CD4-positive, CD25-positive, alpha-beta regulatory T cell (primary cell): Measurements from ENCODE around the gene NT5DC2. TPM values are rescaled to one million over a fixed set of nuclear protein-coding genes. Genes with fewer than 3 reads are reported as not detected.

Experiments used
- ATAC-seq, 2 donors: fragments of 150-1000 bp; cut with Tn5 transposase; one replicate each; pipeline ENCODE4 v1.10.0; 2021; ENCODE audit warnings: low read depth in 2 of 2, moderate number of reproducible peaks in 2 of 2, moderate library complexity in 1 of 2
- DNase-seq, 3 donors: peaks; one replicate each; pipeline versions ENCODE4 v3.0.0 to v3.0.0-alpha.2; 2012 to 2022; ENCODE audit warnings: mixed read lengths in 1 of 3
- H3K27ac ChIP-seq: one replicate; pipeline ENCODE4 v1.7.0; 2013; ENCODE audit warnings: mild to moderate bottlenecking, low read length; ENCODE audit not compliant: insufficient read depth, poor library complexity, severe bottlenecking
- H3K27me3 ChIP-seq: one replicate; pipeline ENCODE4 v1.7.0; 2013; ENCODE audit warnings: low read length; ENCODE audit not compliant: control insufficient read depth, insufficient read depth
- H3K36me3 ChIP-seq: one replicate; pipeline ENCODE4 v1.7.0; 2013; ENCODE audit warnings: mild to moderate bottlenecking, low read length, moderate library complexity; ENCODE audit not compliant: control insufficient read depth, insufficient read depth
- H3K4me1 ChIP-seq: 2 replicates; pipeline ENCODE4 v1.7.0; 2013; ENCODE audit warnings: mild to moderate bottlenecking, low read length; ENCODE audit not compliant: insufficient read depth, control insufficient read depth, poor library complexity, severe bottlenecking
- H3K4me3 ChIP-seq: one replicate; pipeline ENCODE4 v1.7.0; 2013; ENCODE audit warnings: low read depth, mild to moderate bottlenecking, low read length, moderate library complexity
- H3K9me3 ChIP-seq, 2 experiments: 1 replicate in 1 of 2; 2 replicates in 1 of 2; pipeline ENCODE4 v1.7.0; 2013; ENCODE audit warnings: low read length in 2 of 2, mild to moderate bottlenecking in 1 of 2, moderate library complexity in 1 of 2; ENCODE audit not compliant: control insufficient read depth in 2 of 2
- H3K27ac Mint-ChIP-seq, 3 donors: one replicate each; pipeline ENCODE4 v1.8.0; 2020 to 2022; ENCODE audit warnings: mild to moderate bottlenecking in 3 of 3, mixed read lengths in 3 of 3, moderate library complexity in 2 of 3
- H3K27me3 Mint-ChIP-seq: one replicate; pipeline ENCODE4 v1.8.0; 2022; ENCODE audit warnings: mild to moderate bottlenecking, mixed read lengths
- H3K36me3 Mint-ChIP-seq: one replicate; pipeline ENCODE4 v1.8.0; 2020; ENCODE audit warnings: mixed read lengths
- H3K4me1 Mint-ChIP-seq, 4 donors: one replicate each; pipeline ENCODE4 v1.8.0; 2020 to 2022; ENCODE audit warnings: mixed read lengths in 4 of 4, mild to moderate bottlenecking in 1 of 4
- H3K4me3 Mint-ChIP-seq, 4 donors: one replicate each; pipeline ENCODE4 v1.8.0; 2020 to 2022; ENCODE audit warnings: mild to moderate bottlenecking in 4 of 4, mixed read lengths in 4 of 4, moderate library complexity in 3 of 4
- H3K9me3 Mint-ChIP-seq, 7 donors: one replicate each; pipeline ENCODE4 v1.8.0; 2020 to 2022; ENCODE audit warnings: mixed read lengths in 7 of 7, mild to moderate bottlenecking in 3 of 7, moderate library complexity in 2 of 7
- polyA plus RNA-seq, 4 donors: library from polyadenylated mRNA; unstranded; fragments of 300-500 nt; fragmentation: Illumina TruSeq; gene quantifications; one replicate each; pipeline ENCODE4 v1.2.3, GENCODE V29; 2021
- total RNA-seq: library from RNA; stranded (reverse); gene quantifications from one replicate; pipeline ENCODE4 v1.2.3, GENCODE V29; 2022

Gene NT5DC2
- total and polyA plus RNA-seq, 5 donors from 2014 or later = 0.81 to 3.7 TPM; not detected in 3

DNA sequence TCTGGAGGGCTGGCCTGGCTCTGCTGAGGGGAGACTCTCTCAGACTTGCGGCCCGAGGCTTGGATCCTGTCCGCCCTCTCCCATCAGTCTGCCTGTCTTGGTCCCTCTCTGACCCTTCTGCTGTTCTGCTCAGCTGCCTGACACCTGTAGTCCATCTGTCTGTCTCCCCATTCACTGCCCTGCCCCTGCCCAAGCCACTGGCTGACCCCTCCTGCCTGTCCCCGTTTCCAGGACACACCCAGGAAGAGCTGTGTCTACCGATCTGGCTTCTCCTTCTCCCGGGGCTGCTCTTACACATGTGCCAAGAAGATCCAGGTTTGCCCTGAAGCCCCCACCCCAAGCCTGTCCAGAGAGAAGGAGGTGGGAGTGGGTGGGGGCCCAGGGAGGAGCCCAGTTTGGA lies 18.5 kb downstream of the NT5DC2 start:
- peak overlapping the region in 1 of 3 donors; percentile 67 for H3K27ac Mint-ChIP-seq
- H3K27me3 Mint-ChIP-seq = no peaks in the 10 kb centered on the region
- H3K36me3 Mint-ChIP-seq = no peaks in the 10 kb centered on the region
- H3K27me3 ChIP-seq = no peaks in the 10 kb centered on the region
- H3K4me1 Mint-ChIP-seq = no peaks in the 10 kb centered on the region
- H3K9me3 Mint-ChIP-seq = no peaks in the 10 kb centered on the region
- H3K27ac ChIP-seq = no peak overlapping the region
- no peaks in the 10 kb centered on the region for H3K9me3 ChIP-seq
- no peaks in the 10 kb centered on the region for H3K4me1 ChIP-seq
- ATAC-seq = no peak
- H3K4me3 ChIP-seq = no peak overlapping the region
- no peaks in the 10 kb centered on the region for H3K36me3 ChIP-seq
- no peak for DNase-seq
- H3K4me3 Mint-ChIP-seq = no peak overlapping the region

- H3K9me3 Mint-ChIP-seq = no peaks in the 10 kb centered on the region
- H3K27me3 ChIP-seq = no peaks in the 10 kb centered on the region
Observed at GRCh38 chr3:52514576-52514975, 19.1 kb downstream of the NT5DC2 start.

DNA sequence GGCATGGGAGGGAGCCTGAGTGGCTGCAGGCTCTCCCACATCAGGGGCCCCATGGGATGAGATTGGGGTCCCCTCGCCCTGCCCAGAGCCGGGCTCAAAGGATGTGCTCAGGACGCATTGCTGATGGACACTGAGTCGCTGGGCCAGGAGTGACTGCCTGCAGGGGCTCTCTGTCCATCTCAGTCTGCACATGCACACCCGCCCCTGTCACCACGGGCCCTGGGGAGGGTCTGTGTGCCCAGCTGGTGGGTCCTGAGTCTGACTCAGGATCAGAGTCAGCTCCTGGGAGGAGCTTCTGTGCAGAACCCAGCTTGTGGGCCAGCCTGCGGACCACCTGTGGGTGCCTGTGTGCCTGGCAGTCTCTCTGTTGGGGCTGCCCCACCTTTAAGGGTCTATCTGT lies 20.4 kb downstream of the NT5DC2 start:
- no peak overlapping the region for H3K4me3 ChIP-seq
- Mint-ChIP-seq H3K27ac (no peak overlapping the region), H3K4me3 (no peak overlapping the region), H3K36me3 (no peaks in the 10 kb centered on the region), H3K4me1 (no peaks in the 10 kb centered on the region), H3K27me3 (no peaks in the 10 kb centered on the region), H3K9me3 (no peaks in the 10 kb centered on the region)
- no peaks in the 10 kb centered on the region for H3K27me3 ChIP-seq
- DNase-seq (no peak), ATAC-seq (no peak)
- H3K4me1 ChIP-seq = no peaks in the 10 kb centered on the region
- H3K36me3 ChIP-seq = no peaks in the 10 kb centered on the region
- no peaks in the 10 kb centered on the region for H3K9me3 ChIP-seq
- no peak overlapping the region for H3K27ac ChIP-seq

More at GRCh38 chr3:52514576-52514975, 19.1 kb downstream of the NT5DC2 start:
- no peak overlapping the region for H3K27ac Mint-ChIP-seq
- no peaks in the 10 kb centered on the region for H3K36me3 Mint-ChIP-seq
- no peaks in the 10 kb centered on the region for H3K4me1 Mint-ChIP-seq
- H3K4me3 ChIP-seq = no peak overlapping the region
- H3K9me3 ChIP-seq = no peaks in the 10 kb centered on the region
- no peak overlapping the region for H3K27ac ChIP-seq
- DNase-seq = no peak
- no peaks in the 10 kb centered on the region for H3K4me1 ChIP-seq
- ATAC-seq = no peak
- H3K36me3 ChIP-seq = no peaks in the 10 kb centered on the region
- no peak overlapping the region for H3K4me3 Mint-ChIP-seq
- H3K27me3 Mint-ChIP-seq = no peaks in the 10 kb centered on the region

DNA sequence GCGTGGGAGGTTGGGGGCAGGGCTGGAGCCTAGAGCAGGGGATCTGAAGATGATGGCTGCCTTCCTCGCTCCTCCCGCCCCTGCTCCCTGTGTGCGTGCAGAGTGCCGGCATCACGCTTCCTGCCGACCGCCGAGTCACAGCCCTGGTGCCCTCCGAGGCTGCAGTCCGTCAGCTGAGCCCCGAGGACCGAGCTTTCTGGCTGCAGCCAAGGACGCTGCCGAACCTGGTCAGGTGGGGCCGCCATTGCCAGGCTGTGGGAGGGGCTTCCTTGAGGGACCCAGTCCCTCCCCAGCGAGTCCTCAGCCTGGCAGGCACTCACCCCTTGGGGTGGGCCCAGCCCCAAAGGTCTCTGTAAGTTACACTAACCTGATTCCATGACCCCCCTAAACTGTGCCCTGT lies 20.9 kb downstream of the NT5DC2 start:
- H3K36me3 ChIP-seq = no peaks in the 10 kb centered on the region
- no peak overlapping the region for H3K4me3 ChIP-seq

GRCh38 chr3:52512105-52512504 lies 21.6 kb downstream of the NT5DC2 start:
- Mint-ChIP-seq H3K36me3 (no peaks in the 10 kb centered on the region), H3K4me1 (no peaks in the 10 kb centered on the region)
- no peak for ATAC-seq

More for the DNA sequence above, 20.9 kb downstream of the NT5DC2 start:
- H3K4me1 ChIP-seq = no peaks in the 10 kb centered on the region
- no peaks in the 10 kb centered on the region for H3K4me1 Mint-ChIP-seq
- no peaks in the 10 kb centered on the region for H3K9me3 ChIP-seq
- H3K27ac ChIP-seq = no peak overlapping the region
- no peaks in the 10 kb centered on the region for H3K27me3 Mint-ChIP-seq
- H3K27me3 ChIP-seq = no peaks in the 10 kb centered on the region
- H3K4me3 Mint-ChIP-seq = no peak overlapping the region
- no peaks in the 10 kb centered on the region for H3K9me3 Mint-ChIP-seq
- ATAC-seq = no peak
- DNase-seq = no peak
- H3K36me3 Mint-ChIP-seq = no peaks in the 10 kb centered on the region
- no peak overlapping the region for H3K27ac Mint-ChIP-seq

GRCh38 chr3:52511509-52511908 lies 22.1 kb downstream of the NT5DC2 start:
- Histone ChIP-seq H3K27me3 (no peaks in the 10 kb centered on the region), H3K4me1 (no peaks in the 10 kb centered on the region), H3K36me3 (no peaks in the 10 kb centered on the region), H3K4me3 (no peak overlapping the region), H3K9me3 (no peaks in the 10 kb centered on the region), H3K27ac (no peak overlapping the region)
- no peak overlapping the region for H3K4me3 Mint-ChIP-seq
- DNase-seq = no peak
- H3K4me1 Mint-ChIP-seq = no peaks in the 10 kb centered on the region
- no peak for ATAC-seq
- H3K27me3 Mint-ChIP-seq = no peaks in the 10 kb centered on the region
- H3K9me3 Mint-ChIP-seq = no peaks in the 10 kb centered on the region
- H3K27ac Mint-ChIP-seq = no peak overlapping the region
- H3K36me3 Mint-ChIP-seq = no peaks in the 10 kb centered on the region

More at GRCh38 chr3:52512105-52512504, 21.6 kb downstream of the NT5DC2 start:
- Histone ChIP-seq H3K27me3 (no peaks in the 10 kb centered on the region), H3K9me3 (no peaks in the 10 kb centered on the region), H3K4me3 (no peak overlapping the region), H3K27ac (no peak overlapping the region), H3K4me1 (no peaks in the 10 kb centered on the region), H3K36me3 (no peaks in the 10 kb centered on the region)
- H3K4me3 Mint-ChIP-seq = no peak overlapping the region
- no peaks in the 10 kb centered on the region for H3K9me3 Mint-ChIP-seq
- no peak for DNase-seq
- no peak overlapping the region for H3K27ac Mint-ChIP-seq
- no peaks in the 10 kb centered on the region for H3K27me3 Mint-ChIP-seq

DNA sequence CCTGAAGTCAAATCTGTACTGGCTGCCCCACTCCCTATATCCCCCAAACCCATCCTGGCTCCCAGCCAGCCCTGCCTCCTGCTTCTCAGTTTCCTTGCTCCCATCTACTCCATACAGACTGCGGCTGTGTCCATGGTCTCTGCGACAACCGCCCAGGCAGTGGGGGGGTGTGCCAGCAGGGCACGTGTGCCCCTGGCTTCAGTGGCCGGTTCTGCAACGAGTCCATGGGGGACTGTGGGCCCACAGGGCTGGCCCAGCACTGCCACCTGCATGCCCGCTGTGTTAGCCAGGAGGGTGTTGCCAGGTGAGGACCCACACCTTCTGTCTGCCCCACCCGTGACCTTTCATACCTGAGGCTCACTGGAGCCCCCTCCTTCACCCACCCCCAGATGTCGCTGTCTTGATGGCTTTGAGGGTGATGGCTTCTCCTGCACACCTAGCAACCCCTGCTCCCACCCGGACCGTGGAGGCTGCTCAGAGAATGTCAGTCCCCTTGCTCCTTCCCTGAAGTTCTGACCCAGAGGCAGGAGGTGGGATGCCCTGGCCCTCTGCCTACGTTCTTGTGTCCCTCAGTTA lies 23.8 kb downstream of the NT5DC2 start:
- DNase-seq (no peak), ATAC-seq (no peak)
- no peaks in the 10 kb centered on the region for H3K36me3 ChIP-seq
- Mint-ChIP-seq H3K27me3 (no peaks in the 10 kb centered on the region), H3K9me3 (no peaks in the 10 kb centered on the region), H3K36me3 (no peaks in the 10 kb centered on the region), H3K4me1 (no peaks in the 10 kb centered on the region), H3K27ac (no peak overlapping the region), H3K4me3 (no peak overlapping the region)
- no peaks in the 10 kb centered on the region for H3K4me1 ChIP-seq
- no peaks in the 10 kb centered on the region for H3K27me3 ChIP-seq
- H3K27ac ChIP-seq = no peak overlapping the region
- H3K4me3 ChIP-seq = no peak overlapping the region
- no peaks in the 10 kb centered on the region for H3K9me3 ChIP-seq

DNA sequence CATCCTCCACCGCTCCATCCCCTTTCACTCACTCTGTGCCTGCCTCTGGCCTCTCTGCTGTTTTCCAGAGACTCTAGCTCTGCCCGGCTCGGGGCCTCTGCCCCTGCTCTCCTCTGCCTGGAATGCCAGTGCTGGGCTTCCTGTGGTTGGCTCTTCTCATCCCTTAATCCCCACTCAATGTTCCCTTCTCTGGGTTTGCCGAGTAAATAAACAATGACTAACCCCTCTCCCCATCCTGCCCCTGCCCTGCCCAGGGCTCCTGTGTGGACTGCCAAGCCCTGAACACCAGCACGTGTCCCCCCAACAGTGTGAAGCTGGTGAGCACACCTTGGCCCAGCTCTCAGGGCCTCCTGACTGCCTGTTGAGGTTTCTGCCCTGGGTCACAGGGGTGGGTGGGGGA lies 26.3 kb downstream of the NT5DC2 start:
- Histone ChIP-seq H3K4me1 (no peaks in the 10 kb centered on the region), H3K9me3 (no peaks in the 10 kb centered on the region), H3K27me3 (no peaks in the 10 kb centered on the region), H3K27ac (no peak overlapping the region), H3K36me3 (no peaks in the 10 kb centered on the region), H3K4me3 (no peak overlapping the region)
- H3K4me3 Mint-ChIP-seq = no peak overlapping the region
- no peaks in the 10 kb centered on the region for H3K27me3 Mint-ChIP-seq
- H3K27ac Mint-ChIP-seq = peak overlapping the region in 1 of 3 donors; percentile 93
- ATAC-seq = no peak
- H3K4me1 Mint-ChIP-seq = no peaks in the 10 kb centered on the region
- H3K9me3 Mint-ChIP-seq = no peaks in the 10 kb centered on the region
- no peaks in the 10 kb centered on the region for H3K36me3 Mint-ChIP-seq
- no peak for DNase-seq
